AG04449 (cell line): ENCODE results near the gene ITPR3.

ENCODE experiments used
- CTCF ChIA-PET: fragments of 350-600 bp; formaldehyde crosslinking; extraction: SDS; loops from one replicate; lab custom pipeline; 2021; ENCODE audit warnings: antibody characterized with exemption; lab: Yijun Ruan, JAX
- POLR2A ChIA-PET: fragments of 400-600, 350-600 bp; formaldehyde crosslinking; extraction: SDS; loops from one replicate; lab custom pipeline; 2020; ENCODE audit warnings: antibody characterized with exemption, inconsistent platforms; lab: Yijun Ruan, JAX
- DNase-seq: peaks from one replicate; pipeline ENCODE4 v3.0.0-alpha.2; 2010; ENCODE audit warnings: low read depth, low spot score
- H3K4me3 ChIP-seq: 2 replicates; pipeline ENCODE4 v1.5.1; 2011; ENCODE audit warnings: low read depth, mild to moderate bottlenecking, control low read depth, low read length
- TF ChIP-seq, protein P1 (sequence below): IDR thresholded peaks from one replicate; pipeline ENCODE4 v1.5.1; 2011; ENCODE audit warnings: mild to moderate bottlenecking, moderate library complexity, low read length, control low read depth, inconsistent platforms; ENCODE audit not compliant: insufficient read depth; ENCODE audit errors: missing control alignments

Gene ITPR3

DNA sequence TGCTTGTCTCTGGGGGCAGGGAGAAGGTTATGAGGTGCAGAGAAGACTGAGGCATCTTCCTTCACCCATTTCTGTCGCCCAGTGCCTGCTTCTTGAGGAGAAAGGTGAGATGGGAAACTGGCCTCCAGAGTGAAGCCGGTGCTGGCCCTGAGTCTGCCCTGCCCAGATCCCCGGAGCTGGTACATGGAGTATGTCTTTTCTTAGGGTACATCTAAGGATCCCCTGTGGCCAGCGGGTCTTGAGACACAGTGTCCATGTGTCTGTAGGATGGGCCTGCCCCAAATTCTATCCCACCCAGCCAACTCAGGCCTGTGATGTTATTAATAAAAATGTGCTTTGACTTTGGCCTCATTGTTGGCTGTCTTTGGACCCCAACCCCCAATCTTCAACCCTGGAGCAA lies 32.2 kb upstream of the ITPR3 start:
- POLR2A ChIA-PET: no interaction called here
- TF ChIP-seq, protein P1, sequence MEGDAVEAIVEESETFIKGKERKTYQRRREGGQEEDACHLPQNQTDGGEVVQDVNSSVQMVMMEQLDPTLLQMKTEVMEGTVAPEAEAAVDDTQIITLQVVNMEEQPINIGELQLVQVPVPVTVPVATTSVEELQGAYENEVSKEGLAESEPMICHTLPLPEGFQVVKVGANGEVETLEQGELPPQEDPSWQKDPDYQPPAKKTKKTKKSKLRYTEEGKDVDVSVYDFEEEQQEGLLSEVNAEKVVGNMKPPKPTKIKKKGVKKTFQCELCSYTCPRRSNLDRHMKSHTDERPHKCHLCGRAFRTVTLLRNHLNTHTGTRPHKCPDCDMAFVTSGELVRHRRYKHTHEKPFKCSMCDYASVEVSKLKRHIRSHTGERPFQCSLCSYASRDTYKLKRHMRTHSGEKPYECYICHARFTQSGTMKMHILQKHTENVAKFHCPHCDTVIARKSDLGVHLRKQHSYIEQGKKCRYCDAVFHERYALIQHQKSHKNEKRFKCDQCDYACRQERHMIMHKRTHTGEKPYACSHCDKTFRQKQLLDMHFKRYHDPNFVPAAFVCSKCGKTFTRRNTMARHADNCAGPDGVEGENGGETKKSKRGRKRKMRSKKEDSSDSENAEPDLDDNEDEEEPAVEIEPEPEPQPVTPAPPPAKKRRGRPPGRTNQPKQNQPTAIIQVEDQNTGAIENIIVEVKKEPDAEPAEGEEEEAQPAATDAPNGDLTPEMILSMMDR: no peak
- CTCF ChIA-PET: interaction anchor here (0.8 to 15.1 kb wide), 9 partner anchors 33 to 567 kb away, joined by 3 to 539 read pairs (median 7); partner anchors contain the start of gene UQCC2
- DNase-seq: no peak
- H3K4me3 ChIP-seq: no peak overlapping the region

DNA sequence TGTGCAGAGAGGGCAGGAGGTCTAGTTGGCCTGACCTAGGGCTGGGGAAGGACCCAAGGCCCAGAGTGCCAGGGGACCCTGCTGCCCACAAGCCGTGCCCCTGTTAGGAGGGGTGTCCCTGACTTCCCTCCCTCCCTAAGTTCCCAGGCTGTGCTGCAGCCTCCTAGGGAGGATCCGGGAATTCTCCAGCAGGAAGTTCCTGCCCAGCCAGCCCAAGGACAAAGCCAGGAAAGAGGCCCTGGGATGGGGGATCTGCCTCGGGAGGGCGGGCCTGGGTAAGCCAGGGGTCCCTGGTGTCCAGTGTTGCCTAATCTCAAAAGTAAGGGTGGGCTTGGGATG lies 31.8 kb upstream of the ITPR3 start:
- CTCF ChIA-PET: interaction anchor here (0.6 to 15.1 kb wide), 40 partner anchors 9 to 1019 kb away, joined by 3 to 539 read pairs (median 6); partner anchors contain the start of genes BAK1 and UQCC2
- POLR2A ChIA-PET: interaction anchor here (1.0 to 1.4 kb wide), 4 partner anchors 103 to 122 kb away, joined by 4 to 8 read pairs (median 4); partner anchors contain the start of gene UQCC2
- TF ChIP-seq, protein P1: no peak

DNA sequence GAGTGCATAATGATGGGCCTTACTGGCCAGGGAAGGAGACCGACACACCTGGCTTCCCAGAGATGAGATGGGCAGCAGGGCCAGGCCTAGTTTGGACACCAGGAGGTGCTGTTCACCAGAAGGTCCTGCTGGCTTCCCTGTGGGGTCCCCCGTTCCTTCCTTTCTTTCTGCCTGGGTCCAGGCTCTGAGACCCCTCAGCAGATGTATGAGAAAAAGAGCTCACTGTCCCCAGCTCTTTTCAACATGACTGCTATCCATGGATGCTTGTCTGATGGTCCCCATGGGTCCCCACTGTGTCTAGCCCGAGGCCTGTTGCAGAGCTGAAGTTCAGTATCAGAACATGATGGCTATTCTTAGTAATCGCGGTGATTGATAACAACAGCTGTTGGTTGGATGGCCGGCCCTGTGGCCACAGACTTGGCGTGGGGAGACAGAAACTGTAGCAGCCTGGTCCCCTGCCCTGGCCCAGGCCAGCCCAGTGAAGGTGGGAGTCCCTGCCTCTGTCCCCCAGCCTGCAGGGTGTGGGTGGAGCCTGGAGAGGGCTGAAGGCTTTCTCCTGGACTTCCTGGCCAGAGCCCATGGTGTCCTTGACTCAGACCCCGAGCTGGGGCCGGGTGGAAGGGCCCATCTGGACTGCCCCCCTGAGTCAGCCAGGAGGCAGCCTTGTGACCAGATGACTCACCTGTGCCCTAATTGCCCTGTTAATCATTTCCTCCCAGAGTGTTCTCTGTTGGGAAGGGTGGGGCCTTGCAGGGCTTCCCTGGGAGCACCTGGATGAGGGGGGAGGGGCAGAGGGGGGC lies 31.2 kb upstream of the ITPR3 start:
- CTCF ChIA-PET: interaction anchor here (0.6 to 15.1 kb wide), 52 partner anchors 10 to 1019 kb away, joined by 3 to 539 read pairs (median 4); partner anchors contain the start of genes BAK1 and UQCC2
- DNase-seq: no peak
- TF ChIP-seq, protein P1: peak; percentile 94
- POLR2A ChIA-PET: interaction anchor here (1.0 to 1.4 kb wide), 5 partner anchors 103 to 122 kb away, joined by 3 to 8 read pairs (median 4); partner anchors contain the start of gene UQCC2
- H3K4me3 ChIP-seq: no peak overlapping the region

More for the DNA sequence above, 31.8 kb upstream of the ITPR3 start:
- no peak overlapping the region for H3K4me3 ChIP-seq
- no peak for DNase-seq

DNA sequence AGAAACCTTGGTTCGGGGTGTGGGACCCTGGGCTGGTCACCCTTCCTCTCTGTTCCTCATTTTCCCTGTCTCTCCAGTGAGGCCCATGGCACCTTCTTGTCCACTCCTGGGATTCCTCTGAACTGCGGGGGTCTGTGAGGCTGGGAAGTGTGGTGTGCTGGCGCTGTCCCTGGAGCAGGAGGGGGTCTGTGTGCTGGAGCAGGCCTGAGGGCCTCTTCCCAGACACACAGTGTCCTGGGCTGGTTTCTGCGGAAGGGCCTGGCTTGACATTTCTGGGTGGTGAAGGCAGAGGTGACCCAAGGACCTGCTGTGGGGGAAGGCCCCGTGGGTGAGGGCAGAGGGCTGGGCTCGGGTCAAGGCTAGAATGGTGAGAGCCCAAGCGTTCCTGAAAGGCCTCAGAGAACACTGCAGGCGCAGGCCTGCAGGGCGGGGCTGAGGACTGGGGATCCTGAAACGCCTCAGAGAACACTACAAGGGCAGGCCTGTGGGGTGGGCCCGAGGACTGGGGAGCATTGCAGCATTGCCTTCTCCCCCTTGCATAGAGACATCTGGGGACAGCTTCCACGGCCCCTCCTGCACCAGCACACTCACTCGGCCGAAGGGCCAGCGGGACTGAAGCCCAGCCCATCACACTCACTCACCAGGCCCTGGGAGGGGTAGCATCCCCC lies 30.5 kb upstream of the ITPR3 start:
- ChIA-PET CTCF (interaction anchor here (0.6 to 15.1 kb wide), 31 partner anchors 9 to 562 kb away, joined by 3 to 539 read pairs (median 7); partner anchors contain the start of genes BAK1 and UQCC2), POLR2A (interaction anchor here (1.0 to 1.4 kb wide), 5 partner anchors 102 to 121 kb away, joined by 3 to 8 read pairs (median 4); partner anchors contain the start of gene UQCC2)
- TF ChIP-seq, protein P1: no peak
- DNase-seq: no peak
- no peak overlapping the region for H3K4me3 ChIP-seq

DNA sequence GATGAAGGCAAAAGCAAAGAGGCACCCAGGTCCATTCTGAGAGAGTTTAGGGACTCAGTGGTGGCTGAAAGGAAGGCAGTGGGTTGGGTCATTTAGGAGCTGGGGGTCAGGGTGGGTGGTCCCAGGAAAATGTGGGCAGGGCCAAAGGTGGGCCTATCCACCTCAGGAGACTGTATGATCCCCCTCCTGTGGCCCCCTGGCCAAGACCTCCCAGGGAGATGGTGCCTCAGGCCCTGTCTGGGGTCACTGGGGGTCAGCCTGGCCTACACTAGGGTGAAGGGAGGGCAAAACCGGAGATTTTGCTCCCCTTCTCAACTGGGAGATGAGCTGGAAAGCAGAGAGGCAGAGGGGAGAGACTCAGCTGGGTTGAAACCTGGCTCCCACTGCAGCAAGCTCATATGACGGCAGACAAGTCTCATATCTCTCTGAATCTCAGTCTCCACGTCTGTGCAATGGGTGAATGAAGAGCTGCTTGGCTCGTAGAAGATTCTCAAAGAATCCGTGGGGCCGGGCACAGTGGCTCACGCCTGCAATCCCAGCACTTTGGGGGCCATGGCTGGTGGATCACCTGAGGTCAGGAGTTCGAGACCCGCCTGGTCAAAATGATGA lies 29.6 kb upstream of the ITPR3 start:
- H3K4me3 ChIP-seq: no peak overlapping the region
- no peak for DNase-seq
- ChIA-PET POLR2A (no interaction called here), CTCF (interaction anchor here (0.6 to 15.1 kb wide), 11 partner anchors 11 to 564 kb away, joined by 3 to 539 read pairs (median 4); partner anchors contain the start of genes BAK1 and UQCC2)
- TF ChIP-seq, protein P1: no peak
